ENCODE results near the gene CHMP2A. TPM values are rescaled to one million over a fixed set of nuclear protein-coding genes. Genes with fewer than 3 reads are reported as not detected.
"Not testable (repeated sequence)": the region's sequence is repeated elsewhere in the genome, so short reads cannot be mapped to it uniquely, and the experiment has no call there.

CHMP2A gene
- 100 to 1,000 TPM in 2 of 3 donors, 10 to 100 TPM in 1; 96.8 to 196 (median 184) TPM for polyA plus RNA-seq

DNA sequence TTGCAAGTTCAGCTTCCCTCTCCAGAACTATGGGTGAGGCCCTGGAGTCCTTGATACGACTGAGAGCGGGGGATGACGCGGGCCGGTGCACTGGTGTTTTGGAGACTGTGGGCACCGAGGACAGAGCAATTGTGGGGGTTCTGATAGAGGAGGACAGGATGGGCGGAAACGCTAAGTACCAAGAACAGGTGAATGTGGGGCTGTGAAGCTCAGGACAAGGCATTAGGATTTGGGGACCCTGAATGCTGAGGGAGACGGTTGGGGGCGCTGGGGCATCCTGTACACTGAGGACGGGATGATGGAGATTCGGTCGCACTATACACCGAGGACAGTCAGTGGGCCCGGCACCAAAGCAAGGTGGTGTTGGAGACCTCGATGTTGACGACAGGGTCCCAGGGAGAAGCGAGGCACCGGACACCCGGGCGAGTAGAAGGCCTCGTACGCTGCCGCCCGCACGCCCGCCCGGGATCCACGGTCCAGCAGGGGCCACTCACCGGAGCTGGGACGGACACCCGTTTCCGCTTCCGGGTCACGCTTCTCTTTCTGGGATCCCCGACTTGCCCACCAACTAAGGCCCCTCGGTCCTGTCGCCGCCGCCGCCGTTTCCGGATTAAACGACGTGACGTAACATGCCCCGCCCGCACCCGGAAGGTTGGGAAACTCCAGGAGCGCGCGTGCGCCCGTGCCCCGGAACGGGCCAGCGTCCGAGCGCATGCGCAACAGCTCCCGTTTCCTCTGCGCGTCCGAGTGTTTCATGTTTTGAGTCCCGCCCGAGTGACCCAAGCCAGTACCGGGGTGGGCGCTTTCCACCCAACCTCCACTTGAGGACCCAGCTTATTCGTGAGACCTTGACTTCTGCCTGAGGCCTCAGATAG is at the start of gene CHMP2A:
CHMP2A (minus strand) TSS at position 612 of the 875 bp plus-strand sequence. CDS start 893 bp downstream, outside the sequence.
- H3K27ac ChIP-seq (ENCODE audit: low read depth, low read length) = peak within 1 kb of the TSS; percentile 90
- 0 to 1% (median 1%) methylated on average over 69 of the region's 69 CpGs for WGBS, 3 donors

- WGBS, 3 donors = 91 to 98% (median 92%) methylated on average over 4 of the region's 4 CpGs
- H3K27ac ChIP-seq (ENCODE audit: low read depth, low read length) = no peak overlapping the region
Measured at GRCh38 chr19:58586133-58586765, 31.3 kb upstream of the CHMP2A start.

DNA sequence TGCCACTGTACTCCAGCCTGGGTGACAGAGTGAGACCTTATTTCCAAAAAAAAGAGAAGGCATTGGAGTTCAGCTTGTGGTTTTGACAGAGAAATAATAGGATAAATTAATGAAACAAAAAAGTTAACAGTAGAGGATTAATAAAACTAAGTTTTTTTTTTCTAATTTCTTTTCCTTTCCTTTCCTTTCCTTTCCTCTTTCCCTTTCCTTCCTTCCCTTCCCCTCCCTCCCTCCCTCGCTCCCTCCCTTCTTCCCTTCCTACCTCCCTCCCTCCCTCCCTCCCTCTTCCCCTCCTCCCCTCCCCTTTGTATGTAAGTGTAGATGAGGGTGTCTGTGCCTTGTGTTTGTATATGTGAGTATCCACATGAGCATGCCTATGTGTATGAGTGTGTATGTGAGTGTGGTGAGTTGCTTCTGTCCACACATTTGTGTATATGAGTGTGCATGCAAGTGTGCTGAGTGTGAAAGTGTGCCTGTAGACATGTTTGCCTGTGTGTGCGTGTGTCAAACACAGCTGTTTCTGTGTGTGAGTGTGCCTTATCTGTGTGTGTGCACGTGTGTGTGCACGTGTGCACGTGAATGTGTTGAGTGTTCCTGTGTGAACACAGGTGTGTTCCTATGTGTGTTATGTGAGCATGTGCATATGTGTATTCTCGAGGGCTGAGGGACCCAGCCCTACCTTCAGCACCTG is 30.7 kb upstream of the CHMP2A start:
- 61 to 80% (median 79%) methylated on average over 6 of the region's 6 CpGs for WGBS, 3 donors
- no peak overlapping the region for H3K27ac ChIP-seq (ENCODE audit: low read depth, low read length)

GRCh38 chr19:58584498-58585441 is 29.9 kb upstream of the CHMP2A start:
- no peak overlapping the region for H3K27ac ChIP-seq (ENCODE audit: low read depth, low read length)
- WGBS, 3 donors = 89 to 92% (median 90%) methylated on average over 8 to 9 of the region's 9 CpGs

- H3K27ac ChIP-seq (ENCODE audit: low read depth, low read length) = no peak overlapping the region
- WGBS, 3 donors = 69 to 96% (median 94%) methylated on average over 6 of the region's 6 CpGs
Measured at GRCh38 chr19:58582985-58583384, 28.1 kb upstream of the CHMP2A start.

DNA sequence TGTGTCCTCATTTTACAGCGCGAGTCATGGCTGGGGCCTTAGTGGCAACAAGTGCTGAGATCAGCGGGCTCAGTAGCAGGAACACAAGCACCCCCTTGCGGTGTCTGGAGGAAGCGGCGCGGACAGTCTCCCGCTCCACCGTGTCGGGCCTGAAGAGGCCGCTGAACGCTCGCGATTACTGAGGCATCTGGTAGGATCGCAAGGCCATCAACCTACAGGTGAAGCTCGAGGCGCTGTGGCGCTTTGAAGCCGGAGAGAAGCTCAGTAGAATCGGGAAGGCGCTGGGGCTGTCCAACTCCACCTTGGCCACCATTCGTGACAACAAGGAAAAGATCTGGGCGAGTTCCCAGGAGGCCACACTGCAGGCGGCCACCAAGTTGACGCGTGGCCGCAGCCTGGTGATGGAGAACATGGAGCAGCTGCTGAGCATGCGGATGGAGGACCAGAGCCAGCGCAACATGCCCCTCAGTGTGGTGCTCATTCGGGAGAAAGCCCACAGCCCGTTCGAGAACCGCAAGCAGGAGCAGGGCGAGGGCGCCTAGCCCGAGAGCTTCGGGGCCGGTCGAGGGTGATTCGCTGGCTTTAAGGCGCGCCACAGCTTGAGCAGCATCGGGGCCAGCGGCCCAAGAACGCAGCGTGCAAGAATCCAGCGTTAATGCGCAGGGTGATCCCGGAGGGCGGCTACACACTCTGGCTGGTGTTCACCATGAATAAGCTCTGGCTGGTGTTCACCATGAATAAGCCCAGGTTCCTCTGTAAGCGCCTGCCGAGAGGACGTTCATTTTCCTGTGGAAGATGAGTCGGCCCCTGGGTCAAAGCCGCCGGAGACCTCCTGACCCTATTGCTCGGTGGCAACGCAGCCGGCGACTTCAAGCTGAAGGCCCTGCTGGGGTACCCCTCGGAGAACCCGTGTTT is 26.6 kb upstream of the CHMP2A start:
- WGBS, 3 donors = 67 to 69% (median 68%) methylated on average over 62 of the region's 62 CpGs
- H3K27ac ChIP-seq (ENCODE audit: low read depth, low read length) = no peak overlapping the region

GRCh38 chr19:58579473-58580142 is 24.7 kb upstream of the CHMP2A start:
- H3K27ac ChIP-seq (ENCODE audit: low read depth, low read length) = no peak overlapping the region
- WGBS, 3 donors = 86 to 90% (median 90%) methylated on average over 8 of the region's 8 CpGs

GRCh38 chr19:58578012-58578925 is 23.4 kb upstream of the CHMP2A start:
- H3K27ac ChIP-seq (ENCODE audit: low read depth, low read length) = no peak overlapping the region
- WGBS, 3 donors = 88 to 89% (median 89%) methylated on average over 11 of the region's 11 CpGs

DNA sequence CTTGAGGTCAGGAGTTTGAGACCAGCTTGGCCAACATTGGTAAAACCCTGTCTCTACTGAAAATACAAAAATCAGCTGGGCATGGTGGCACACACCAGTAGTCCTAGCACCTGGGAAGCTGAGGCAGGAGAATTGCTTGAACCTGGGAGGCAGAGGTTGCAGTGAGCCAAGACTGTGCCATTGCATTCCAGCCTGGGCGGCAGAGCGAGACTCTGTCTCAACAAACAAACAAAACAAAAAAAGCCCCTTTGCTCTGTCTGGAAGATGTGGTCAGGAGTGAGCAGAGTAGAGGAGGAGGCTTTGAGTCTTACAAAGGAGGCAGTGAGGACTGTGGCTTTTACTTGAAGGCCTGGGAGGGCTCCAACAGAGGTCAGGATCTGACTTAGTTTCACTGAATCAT is 22.7 kb upstream of the CHMP2A start:
- H3K27ac ChIP-seq (ENCODE audit: low read depth, low read length) = not testable (repeated sequence)
- 91 to 99% (median 97%) methylated on average over 2 of the region's 2 CpGs for WGBS, 3 donors

GRCh38 chr19:58575183-58576041 is 20.5 kb upstream of the CHMP2A start:
- WGBS, 3 donors = 0 to 1% (median 0%) methylated on average over 60 to 66 of the region's 66 CpGs
- H3K27ac ChIP-seq (ENCODE audit: low read depth, low read length) = peak overlapping the region; percentile 47

DNA sequence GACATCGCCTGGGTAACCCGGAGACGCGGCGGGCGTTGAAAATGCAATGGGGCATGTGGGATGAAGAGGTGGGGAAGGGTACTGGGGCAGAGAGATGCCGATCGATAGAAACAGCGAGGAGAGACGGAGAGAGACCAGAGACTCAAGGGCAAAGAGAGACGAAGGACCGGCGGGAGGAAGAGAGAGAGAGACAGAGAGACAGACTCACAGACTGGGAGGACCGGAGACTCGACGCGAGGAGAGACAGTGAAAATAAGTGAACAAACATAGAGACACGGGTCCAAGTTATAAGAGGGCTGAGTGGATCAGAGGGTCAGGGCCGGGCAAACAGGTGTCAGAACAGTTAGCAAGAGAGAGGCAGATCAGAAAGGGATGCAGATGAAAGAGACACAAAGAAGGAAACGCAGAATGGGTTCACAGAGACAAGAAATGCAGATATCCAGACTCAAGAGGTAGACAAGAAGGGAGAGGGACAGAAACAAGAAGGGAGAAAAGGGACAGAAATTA is 18.8 kb upstream of the CHMP2A start:
- peak overlapping the region; percentile 45 for H3K27ac ChIP-seq (ENCODE audit: low read depth, low read length)
- WGBS, 3 donors = 1 to 2% (median 2%) methylated on average over 20 of the region's 20 CpGs

DNA sequence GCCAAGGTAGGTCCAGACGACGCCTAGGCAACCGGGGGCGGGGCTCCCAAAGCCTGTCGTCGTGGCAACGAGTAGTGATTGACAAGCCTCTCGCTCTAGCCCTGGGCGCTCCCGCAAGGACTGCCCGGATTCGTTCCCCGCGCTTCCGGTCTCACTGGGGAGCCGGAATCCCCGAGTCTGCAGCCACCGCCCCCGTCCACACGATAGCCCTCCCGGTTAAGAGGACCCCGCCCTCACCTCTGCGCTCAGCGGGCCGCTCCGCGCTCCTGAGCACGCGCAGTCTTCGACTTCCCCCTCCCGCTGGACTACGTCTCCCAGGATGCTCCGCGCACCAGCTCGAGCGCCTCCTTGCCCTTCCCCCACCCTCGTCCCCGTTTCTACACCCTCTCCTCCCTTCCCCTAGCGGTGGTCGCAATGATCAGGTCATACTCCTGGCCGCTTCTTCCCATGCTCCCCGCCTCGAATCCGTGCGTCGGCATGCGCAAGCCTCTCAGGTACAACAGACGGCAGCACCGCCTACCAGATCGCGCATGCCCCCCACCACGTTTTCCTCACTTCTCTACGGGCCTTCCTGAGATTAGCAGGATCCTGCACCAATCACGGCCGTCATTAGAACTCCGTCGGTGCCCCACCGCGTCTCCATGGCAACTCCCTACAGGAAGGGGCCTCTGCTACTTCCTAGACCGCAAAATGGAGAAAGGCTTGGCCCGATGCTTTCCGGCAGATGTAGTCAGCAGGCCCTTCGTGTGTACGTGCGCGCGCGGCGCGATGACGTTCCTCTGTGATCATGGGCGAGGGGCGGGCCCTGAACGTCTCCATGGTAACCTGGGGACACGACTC is 18.1 kb upstream of the CHMP2A start, which contains the start of gene MZF1:
MZF1 (minus strand) TSS at position 518 of the 840 bp plus-strand sequence. CDS start 1,946 bp downstream, outside the sequence.
- WGBS, 3 donors = 0 to 1% (median 0%) methylated on average over 75 of the region's 75 CpGs
- peak within 1 kb of the TSS; percentile 62 for H3K27ac ChIP-seq (ENCODE audit: low read depth, low read length)

- H3K27ac ChIP-seq (ENCODE audit: low read depth, low read length) = peak overlapping the region; percentile 62
- 34 to 46% (median 38%) methylated on average over 23 to 24 of the region's 24 CpGs for WGBS, 3 donors
Measured at GRCh38 chr19:58572026-58572817, 17.3 kb upstream of the CHMP2A start.

Data from adipose tissue (tissue), 3 donors.